Upper lobe of left lung (tissue), 6 donors: Measurements from ENCODE around the gene C2. TPM values are rescaled to one million over a fixed set of nuclear protein-coding genes. Genes with fewer than 3 reads are reported as not detected.

ENCODE experiments used
- ATAC-seq, 2 donors: fragments of 200-7000 bp; cut with Tn5 transposase; one replicate each; pipeline ENCODE4 v1.9.1; 2022; ENCODE audit warnings: mild to moderate bottlenecking in 2 of 2, moderate library complexity in 2 of 2; ENCODE audit not compliant: low FRiP score in 2 of 2
- DNase-seq, 2 donors: peaks; one replicate each; pipeline ENCODE4 v3.0.0-alpha.2; 2019 to 2020
- H3K27ac ChIP-seq, 4 donors: fragments of 200-600 bp; sonication (generic); one replicate each; pipeline ENCODE4 v1.5.1; 2016 to 2019
- H3K27me3 ChIP-seq, 4 donors: fragments of 200-600 bp; sonication (generic); one replicate each; pipeline ENCODE4 v1.5.1; 2017 to 2019
- H3K36me3 ChIP-seq, 4 donors: fragments of 200-600 bp; sonication (generic); one replicate each; pipeline ENCODE4 v1.5.1; 2016 to 2019
- H3K4me1 ChIP-seq, 4 donors: fragments of 200-600 bp; sonication (generic); one replicate each; pipeline ENCODE4 v1.5.1; 2018 to 2019
- H3K4me3 ChIP-seq, 4 donors: fragments of 200-600 bp; sonication (generic); one replicate each; pipeline ENCODE4 v1.5.1; 2017 to 2019; ENCODE audit warnings: mild to moderate bottlenecking in 2 of 4, moderate library complexity in 1 of 4
- H3K9me3 ChIP-seq, 4 donors: fragments of 200-600 bp; sonication (generic); one replicate each; pipeline ENCODE4 v1.5.1; 2018 to 2019
- EP300 ChIP-seq, 4 donors: sonication (generic); formaldehyde crosslinking; IDR thresholded peaks; one replicate each; pipeline ENCODE4 v1.5.1; 2017; ENCODE audit warnings: antibody characterized with exemption in 4 of 4, control low read depth in 2 of 4
- POLR2A ChIP-seq, 4 donors: fragments of 450-650 bp; IDR thresholded peaks; one replicate each; pipeline ENCODE4 v1.5.1; 2016 to 2017; ENCODE audit warnings: antibody characterized with exemption in 4 of 4, mild to moderate bottlenecking in 2 of 4
- POLR2AphosphoS5 ChIP-seq, 2 donors: sonication (generic); formaldehyde crosslinking; IDR thresholded peaks; one replicate each; pipeline ENCODE4 v1.5.1; 2017; ENCODE audit warnings: antibody characterized with exemption in 2 of 2
- WGBS, 2 donors: methylation state at CpG; one replicate each; pipeline ENCODE4 v1.1.5; 2017 to 2018; 5-methylcytosine and 5-hydroxymethylcytosine counted together
- total RNA-seq, 6 donors: library from RNA; depleted of rRNA in 4 of 6; stranded (reverse); fragments of >200 nt in 4 of 6; gene quantifications; one replicate each; pipeline versions ENCODE4 v1.1.0 to v1.2.1, GENCODE V29; 2016 to 2021
- TF ChIP-seq, protein P1 (sequence below), 6 experiments: fragments of 450-650 bp in 4 of 6; fragments of 200-600 bp in 2 of 6; sonication (generic) in 2 of 6; IDR thresholded peaks; one replicate each; pipeline ENCODE4 v1.5.1; 2016 to 2019; ENCODE audit warnings: antibody characterized with exemption in 6 of 6
- donor health status: DM: no; HTN: no; CAD: no; lungs with moderate emphysema.
- donor health status: DM: no; HTN: yes; CAD: no; lungs with severe emphysema.

Gene C2
- total RNA-seq, result 100 to 1,000 TPM; 119 to 322 (median 233) TPM

DNA sequence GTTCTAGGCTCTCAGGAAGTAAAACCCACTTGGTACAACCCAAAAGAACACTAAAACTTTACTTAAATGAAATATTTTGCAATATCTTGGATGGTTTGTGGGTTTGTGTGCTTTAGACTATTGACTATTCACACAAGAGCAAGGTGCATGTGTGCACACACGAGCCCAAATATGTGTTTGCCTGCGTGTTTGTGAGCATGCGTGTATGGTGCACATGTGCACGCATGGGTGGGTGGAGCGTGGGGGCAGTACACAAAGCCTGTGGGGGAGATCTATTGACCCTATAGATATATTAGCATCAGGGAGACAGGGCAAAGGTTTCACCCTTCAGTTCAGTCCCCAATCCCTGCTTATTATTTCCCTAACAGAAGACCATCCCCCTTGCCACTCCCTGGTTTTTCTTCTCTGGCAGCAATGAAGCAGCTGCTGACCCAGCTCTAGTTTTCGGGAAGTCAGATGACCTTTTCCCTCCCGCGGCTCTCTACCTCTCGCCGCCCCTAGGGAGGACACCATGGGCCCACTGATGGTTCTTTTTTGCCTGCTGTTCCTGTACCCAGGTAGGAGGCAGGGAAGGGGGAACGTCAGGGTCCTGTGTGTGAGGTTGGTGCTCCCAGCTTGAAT is at the start of gene C2:
TSS of gene C2 (plus strand) at position 476 of the 621 bp plus-strand sequence. CDS start at position 512, 36 bp downstream.
- Histone ChIP-seq H3K4me1 (peaks cover 0 to 19% (median 4%) of the 10 kb centered on the region in 4 donors), H3K27ac (peak within 1 kb of the TSS; percentile 28 to 88 (median 73)), H3K36me3 (no peaks in the 10 kb centered on the region), H3K27me3 (no peaks in the 10 kb centered on the region), H3K9me3 (no peaks in the 10 kb centered on the region), H3K4me3 (peak within 1 kb of the TSS in 3 of 4 donors; percentile 36 to 49 (median 46))
- TF ChIP-seq, protein P1, sequence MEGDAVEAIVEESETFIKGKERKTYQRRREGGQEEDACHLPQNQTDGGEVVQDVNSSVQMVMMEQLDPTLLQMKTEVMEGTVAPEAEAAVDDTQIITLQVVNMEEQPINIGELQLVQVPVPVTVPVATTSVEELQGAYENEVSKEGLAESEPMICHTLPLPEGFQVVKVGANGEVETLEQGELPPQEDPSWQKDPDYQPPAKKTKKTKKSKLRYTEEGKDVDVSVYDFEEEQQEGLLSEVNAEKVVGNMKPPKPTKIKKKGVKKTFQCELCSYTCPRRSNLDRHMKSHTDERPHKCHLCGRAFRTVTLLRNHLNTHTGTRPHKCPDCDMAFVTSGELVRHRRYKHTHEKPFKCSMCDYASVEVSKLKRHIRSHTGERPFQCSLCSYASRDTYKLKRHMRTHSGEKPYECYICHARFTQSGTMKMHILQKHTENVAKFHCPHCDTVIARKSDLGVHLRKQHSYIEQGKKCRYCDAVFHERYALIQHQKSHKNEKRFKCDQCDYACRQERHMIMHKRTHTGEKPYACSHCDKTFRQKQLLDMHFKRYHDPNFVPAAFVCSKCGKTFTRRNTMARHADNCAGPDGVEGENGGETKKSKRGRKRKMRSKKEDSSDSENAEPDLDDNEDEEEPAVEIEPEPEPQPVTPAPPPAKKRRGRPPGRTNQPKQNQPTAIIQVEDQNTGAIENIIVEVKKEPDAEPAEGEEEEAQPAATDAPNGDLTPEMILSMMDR (IDR thresholded peaks at IDR 0.05), result no peak
- TF ChIP-seq POLR2A (IDR thresholded peaks at IDR 0.05), result peak in 1 of 4 donors; percentile 53
- ATAC-seq (peak; percentile 58 to 80), DNase-seq (peak in 1 of 2 donors; percentile 66)
- WGBS, 2 donors, result 51 to 60% methylated on average over 11 of the region's 11 CpGs

GRCh38 chr6:31878222-31878621 is 49.3 kb upstream of the C2 start:
- DNase-seq (no peak), ATAC-seq (peak in 1 of 2 donors; percentile 34)
- Histone ChIP-seq H3K4me1 (peaks cover 0 to 15% (median 10%) of the 10 kb centered on the region in 4 donors), H3K4me3 (peak overlapping the region in 3 of 4 donors; percentile 38 to 47 (median 46)), H3K9me3 (no peaks in the 10 kb centered on the region), H3K36me3 (peaks cover 2 to 39% (median 36%) of the 10 kb centered on the region in 4 donors), H3K27me3 (no peaks in the 10 kb centered on the region), H3K27ac (peak overlapping the region; percentile 48 to 78 (median 72))
- 55 to 82% methylated on average over 1 to 3 of the region's 3 CpGs for WGBS, 2 donors
- TF ChIP-seq, protein P1 (IDR thresholded peaks at IDR 0.05), result no peak
- TF ChIP-seq POLR2AphosphoS5 (IDR thresholded peaks at IDR 0.05), result no peak
- TF ChIP-seq EP300 (IDR thresholded peaks at IDR 0.05), result no peak
- TF ChIP-seq POLR2A (IDR thresholded peaks at IDR 0.05), result no peak

DNA sequence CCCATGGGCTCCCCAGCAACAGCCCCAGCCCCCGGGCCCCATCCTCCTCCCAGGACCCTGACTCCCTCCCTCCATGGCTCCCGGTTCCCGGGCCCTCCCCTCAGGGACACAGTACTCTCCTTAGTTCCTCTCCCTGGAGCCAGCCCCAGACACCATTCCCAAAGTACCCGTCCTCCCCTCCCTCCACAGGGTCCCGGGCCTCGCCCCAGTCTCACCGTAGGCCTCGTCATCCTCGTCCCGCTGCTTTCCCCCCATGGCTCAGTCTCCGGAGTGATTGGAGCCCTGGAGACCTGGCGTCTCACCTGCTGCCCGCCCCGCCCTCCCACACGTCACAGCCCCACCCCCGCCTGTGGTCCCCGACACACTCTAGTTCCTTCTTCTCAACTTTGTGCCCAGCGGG is 48.8 kb upstream of the C2 start, which contains the start of gene SLC44A4:
TSS of gene SLC44A4 (minus strand) at position 272 of the 400 bp plus-strand sequence. CDS start at position 255, 17 bp downstream.
- Histone ChIP-seq H3K27me3 (no peaks in the 10 kb centered on the region), H3K4me3 (peak within 1 kb of the TSS in 3 of 4 donors; percentile 38 to 47 (median 46)), H3K4me1 (peaks cover 0 to 15% (median 10%) of the 10 kb centered on the region in 4 donors), H3K36me3 (peaks cover 7 to 44% (median 41%) of the 10 kb centered on the region in 4 donors), H3K9me3 (no peaks in the 10 kb centered on the region), H3K27ac (peak within 1 kb of the TSS; percentile 48 to 78 (median 72))
- peak in 1 of 2 donors; percentile 45 for DNase-seq
- 55 to 72% methylated on average over 17 to 18 of the region's 18 CpGs for WGBS, 2 donors
- ATAC-seq, result peak; percentile 4 to 68
- TF ChIP-seq EP300 (IDR thresholded peaks at IDR 0.05) (no peak), POLR2AphosphoS5 (IDR thresholded peaks at IDR 0.05) (peak in 1 of 2 donors; percentile 46), POLR2A (IDR thresholded peaks at IDR 0.05) (peak in 1 of 4 donors; percentile 52)
- TF ChIP-seq, protein P1 (IDR thresholded peaks at IDR 0.05), result no peak

DNA sequence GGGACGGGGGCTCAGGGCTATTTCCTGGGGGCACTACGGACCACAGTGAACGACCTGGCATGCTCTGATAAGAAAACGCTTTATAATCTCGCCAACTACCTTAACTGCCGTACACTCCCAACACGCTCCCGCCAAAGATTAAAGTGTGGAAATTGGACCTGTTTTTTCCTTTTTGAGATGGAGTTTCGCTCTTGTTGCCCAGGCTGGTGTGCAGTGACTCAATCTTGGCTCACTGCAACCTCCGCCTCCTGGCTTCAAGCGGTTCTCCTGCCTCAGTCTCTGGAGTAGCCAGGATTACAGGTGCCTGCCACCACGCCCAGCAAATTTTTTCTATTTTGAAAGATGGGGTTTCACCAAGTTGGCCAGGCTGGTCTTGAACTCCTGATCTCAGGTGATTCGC is 48.4 kb upstream of the C2 start:
- ATAC-seq, result no peak
- Histone ChIP-seq H3K9me3 (no peaks in the 10 kb centered on the region), H3K27me3 (no peaks in the 10 kb centered on the region), H3K36me3 (peaks cover 12 to 48% (median 44%) of the 10 kb centered on the region in 4 donors), H3K4me1 (peaks cover 0 to 15% (median 10%) of the 10 kb centered on the region in 4 donors), H3K4me3 (peak overlapping the region in 3 of 4 donors; percentile 38 to 47 (median 46)), H3K27ac (peak overlapping the region in 3 of 4 donors; percentile 18 to 78 (median 48))
- 63 to 79% methylated on average over 13 of the region's 13 CpGs for WGBS, 2 donors
- no peak for DNase-seq
- TF ChIP-seq POLR2A (IDR thresholded peaks at IDR 0.05), result peak in 1 of 4 donors; percentile 18
- no peak for TF ChIP-seq EP300 (IDR thresholded peaks at IDR 0.05)
- no peak for TF ChIP-seq POLR2AphosphoS5 (IDR thresholded peaks at IDR 0.05)
- TF ChIP-seq, protein P1 (IDR thresholded peaks at IDR 0.05), result no peak
